Colon (tissue), 2 donors: ENCODE results near the gene FHIT.

Experiments
- FAIRE-seq: peaks from 2 replicates; lab custom pipeline; 2012; peaks lifted over from hg19 to GRCh38; lab: Jason Lieb, UNC
- donor health status: control.
- donor health status: control.

The FHIT gene

GRCh38 chr3:60216462-60217075 lies 1034.7 kb downstream of the FHIT start:
- no peak for FAIRE-seq

- no peak for FAIRE-seq
Observed at GRCh38 chr3:60215946-60216345, 1035.3 kb downstream of the FHIT start.

- no peak for FAIRE-seq
Observed at GRCh38 chr3:60207905-60208304, 1043.3 kb downstream of the FHIT start.

- FAIRE-seq: no peak
Observed at GRCh38 chr3:60206206-60206605, 1045.0 kb downstream of the FHIT start.

- no peak for FAIRE-seq
Observed at GRCh38 chr3:60202052-60202726, 1049.1 kb downstream of the FHIT start.

- no peak for FAIRE-seq
Observed at GRCh38 chr3:60199306-60199705, 1051.9 kb downstream of the FHIT start.

- no peak for FAIRE-seq
Observed at GRCh38 chr3:60198179-60198720, 1053.0 kb downstream of the FHIT start.

- no peak for FAIRE-seq
Observed at GRCh38 chr3:60192297-60193114, 1058.7 kb downstream of the FHIT start.

GRCh38 chr3:60190073-60190472 lies 1061.2 kb downstream of the FHIT start:
- FAIRE-seq: no peak

GRCh38 chr3:60189304-60189703 lies 1061.9 kb downstream of the FHIT start:
- FAIRE-seq: no peak

GRCh38 chr3:60188803-60189202 lies 1062.4 kb downstream of the FHIT start:
- no peak for FAIRE-seq

- no peak for FAIRE-seq
Observed at GRCh38 chr3:60187343-60187742, 1063.9 kb downstream of the FHIT start.

- FAIRE-seq: no peak
Observed at GRCh38 chr3:60186359-60186758, 1064.9 kb downstream of the FHIT start.

- FAIRE-seq: no peak
Observed at GRCh38 chr3:60185161-60185560, 1066.1 kb downstream of the FHIT start.

- no peak for FAIRE-seq
Observed at GRCh38 chr3:60182697-60183096, 1068.6 kb downstream of the FHIT start.

- FAIRE-seq: no peak
Observed at GRCh38 chr3:60178931-60179653, 1072.2 kb downstream of the FHIT start.

GRCh38 chr3:60177726-60178125 lies 1073.5 kb downstream of the FHIT start:
- no peak for FAIRE-seq

GRCh38 chr3:60176614-60177013 lies 1074.6 kb downstream of the FHIT start:
- no peak for FAIRE-seq

- no peak for FAIRE-seq
Observed at GRCh38 chr3:60175680-60176079, 1075.6 kb downstream of the FHIT start.

GRCh38 chr3:60169755-60170154 lies 1081.5 kb downstream of the FHIT start:
- no peak for FAIRE-seq

- FAIRE-seq: no peak
Observed at GRCh38 chr3:60167186-60167585, 1084.1 kb downstream of the FHIT start.
